Umbilical cord (tissue), 2 donors: ENCODE data around the gene BPIFB2. TPM values are rescaled to one million over a fixed set of nuclear protein-coding genes. Genes with fewer than 3 reads are reported as not detected.
A peak's percentile ranks its signal among the peaks of the same experiment; 100 is the strongest.

Source experiments
- DNase-seq: peaks from one replicate; pipeline ENCODE4 v3.0.0-alpha.2; 2015; ENCODE audit warnings: low spot score
- total RNA-seq: library from RNA; depleted of rRNA; stranded (reverse); fragments of >200 nt; gene quantifications from one replicate; pipeline ENCODE4 v1.2.3, GENCODE V29; 2014; ENCODE audit warnings: low replicate concordance; ENCODE audit not compliant: insufficient read depth

BPIFB2 gene
- total RNA-seq, 1 donor from 2014 or later: not detected

DNA sequence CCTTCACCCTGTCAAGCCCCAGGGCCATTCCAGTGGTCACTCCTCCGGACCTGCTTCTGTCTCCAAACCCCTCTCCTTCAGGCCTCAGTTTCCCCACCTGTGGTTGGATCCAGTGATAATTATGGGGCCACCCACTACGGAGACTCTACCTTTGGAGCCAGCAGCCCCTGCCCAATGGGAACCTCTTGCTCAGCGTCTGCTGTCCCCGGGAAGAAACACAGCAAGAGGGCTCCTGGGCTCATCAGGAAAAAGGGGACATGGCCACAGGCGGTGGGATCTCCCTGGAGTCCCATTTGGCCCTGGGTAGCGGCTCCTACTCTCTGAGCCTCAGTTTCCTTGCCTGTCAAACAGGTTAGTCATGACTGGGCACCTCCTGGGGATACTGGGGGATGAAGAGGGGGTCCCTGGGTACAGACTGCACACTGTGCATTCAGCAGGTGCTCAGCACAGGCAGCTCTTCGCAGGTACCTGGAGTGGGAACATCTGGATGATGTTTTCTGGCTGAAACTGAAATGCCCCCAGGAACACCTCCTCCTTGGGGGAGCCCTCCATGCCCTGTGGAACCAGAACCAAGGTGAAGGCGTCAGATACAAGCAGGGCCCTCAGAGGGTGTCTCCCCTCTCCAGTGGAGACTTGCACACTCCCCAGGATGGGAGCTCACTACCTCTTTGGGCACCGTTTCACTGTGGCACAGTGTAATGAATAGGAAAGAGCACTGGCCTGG, 22.7 kb upstream of the BPIFB2 start:
- no peak for DNase-seq

DNA sequence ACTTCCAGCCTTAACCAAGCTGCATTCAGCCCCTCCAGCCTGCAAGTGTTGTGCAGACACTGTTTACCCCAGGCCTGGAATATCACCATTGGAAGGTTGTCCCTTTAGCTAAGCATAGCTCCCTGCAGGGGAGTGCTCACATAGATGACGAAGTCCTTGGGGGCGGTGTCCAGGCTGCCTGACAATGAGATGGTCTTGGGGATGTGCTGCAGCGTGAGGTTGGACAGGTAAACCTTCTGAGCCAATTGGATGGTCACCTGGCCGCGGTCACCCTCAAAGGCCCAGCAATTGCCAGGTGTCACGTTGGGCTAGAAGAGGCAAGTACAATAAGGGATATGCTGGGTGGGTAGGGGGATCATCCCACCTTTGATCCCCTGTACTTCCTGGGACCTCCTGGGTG, 21.9 kb upstream of the BPIFB2 start:
- no peak for DNase-seq

DNA sequence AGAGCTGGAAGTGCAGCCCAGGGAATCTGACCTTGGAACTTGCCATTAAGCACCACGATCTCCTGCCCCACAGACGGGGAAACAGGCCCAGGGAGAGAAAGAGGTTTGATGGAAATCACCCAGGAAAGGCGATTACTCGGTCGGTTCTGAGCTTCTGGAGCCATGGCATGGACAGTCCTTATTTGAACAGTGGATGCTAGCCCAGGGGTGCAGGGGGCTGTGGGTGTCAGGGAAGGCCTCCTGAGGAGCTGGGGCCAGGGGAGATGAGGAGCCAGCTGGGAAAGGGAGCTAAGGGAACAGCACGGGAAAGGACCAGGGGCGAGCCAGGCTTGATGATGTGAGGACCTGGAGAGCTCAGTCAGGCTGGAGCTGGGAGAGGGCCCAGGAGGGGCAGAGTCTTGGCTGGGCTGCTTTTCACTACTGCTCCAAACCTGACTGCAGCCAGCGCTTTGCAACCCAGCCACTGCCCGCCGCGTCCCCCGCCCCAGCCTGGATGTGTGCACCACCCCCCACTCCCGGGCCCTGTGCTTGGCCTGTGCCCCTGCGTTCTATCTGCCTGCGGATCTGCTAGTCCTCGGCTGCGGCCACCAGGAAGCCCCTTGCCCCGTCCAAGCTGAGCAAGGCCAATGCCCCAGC, 21.1 kb upstream of the BPIFB2 start:
- no peak for DNase-seq

DNA sequence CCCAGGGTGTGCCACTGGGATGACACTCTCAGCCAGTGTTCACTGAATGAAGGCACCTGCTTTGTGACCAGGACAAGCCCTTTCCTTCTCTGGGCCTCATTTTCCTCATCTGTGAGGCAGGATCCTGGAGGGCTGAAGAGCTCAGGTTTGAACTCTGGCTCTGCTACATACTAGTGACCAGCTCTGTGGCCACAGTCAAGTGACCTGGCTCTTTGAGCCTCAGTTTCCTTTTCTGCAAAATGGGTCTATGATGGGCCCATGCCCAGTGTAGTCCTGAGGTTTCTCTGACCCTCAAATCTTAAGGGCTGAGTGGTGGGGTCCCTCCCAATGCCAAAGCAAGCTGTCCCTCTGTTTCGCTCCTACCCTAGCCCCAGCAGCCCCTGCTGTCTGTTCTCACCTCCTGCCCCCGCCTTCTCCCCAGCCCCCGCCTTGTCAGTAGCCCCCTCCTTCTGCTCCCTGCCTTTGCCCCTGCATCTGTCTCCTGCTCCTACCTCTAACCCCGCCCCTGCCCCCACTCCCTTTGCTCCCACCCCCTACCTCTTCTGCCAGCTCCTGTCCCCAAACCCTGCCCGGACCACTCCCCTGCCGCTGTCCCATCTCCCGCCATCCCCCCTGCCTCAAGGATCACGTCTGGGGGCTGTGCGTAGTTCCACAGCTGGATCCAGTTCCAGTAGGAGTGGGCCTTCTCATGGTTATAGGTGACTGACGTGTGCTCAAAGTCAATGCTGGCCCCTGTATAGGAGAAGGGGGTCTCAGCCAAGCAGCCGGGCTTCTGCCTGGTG, 20.3 kb upstream of the BPIFB2 start:
- no peak for DNase-seq

DNA sequence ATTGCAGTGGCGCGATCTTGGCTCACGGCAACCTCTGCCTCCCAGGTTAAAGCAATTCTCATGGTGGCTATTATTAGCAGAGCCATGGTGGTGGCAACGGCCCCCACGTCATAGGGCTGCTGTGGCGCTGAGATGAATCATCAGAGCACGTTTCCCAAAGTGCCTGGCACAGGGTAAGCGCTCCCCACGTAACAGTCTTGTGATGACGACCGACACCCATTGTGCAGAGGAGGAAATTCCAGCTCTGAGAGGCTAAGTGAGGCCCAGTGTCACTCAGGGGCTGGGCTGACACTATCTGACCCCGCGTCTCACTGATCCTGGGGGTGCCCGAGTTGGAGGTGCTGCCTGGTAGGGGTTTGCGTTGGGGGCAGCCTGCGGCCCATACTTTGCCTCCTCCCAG, 19.5 kb upstream of the BPIFB2 start:
- no peak for DNase-seq

DNA sequence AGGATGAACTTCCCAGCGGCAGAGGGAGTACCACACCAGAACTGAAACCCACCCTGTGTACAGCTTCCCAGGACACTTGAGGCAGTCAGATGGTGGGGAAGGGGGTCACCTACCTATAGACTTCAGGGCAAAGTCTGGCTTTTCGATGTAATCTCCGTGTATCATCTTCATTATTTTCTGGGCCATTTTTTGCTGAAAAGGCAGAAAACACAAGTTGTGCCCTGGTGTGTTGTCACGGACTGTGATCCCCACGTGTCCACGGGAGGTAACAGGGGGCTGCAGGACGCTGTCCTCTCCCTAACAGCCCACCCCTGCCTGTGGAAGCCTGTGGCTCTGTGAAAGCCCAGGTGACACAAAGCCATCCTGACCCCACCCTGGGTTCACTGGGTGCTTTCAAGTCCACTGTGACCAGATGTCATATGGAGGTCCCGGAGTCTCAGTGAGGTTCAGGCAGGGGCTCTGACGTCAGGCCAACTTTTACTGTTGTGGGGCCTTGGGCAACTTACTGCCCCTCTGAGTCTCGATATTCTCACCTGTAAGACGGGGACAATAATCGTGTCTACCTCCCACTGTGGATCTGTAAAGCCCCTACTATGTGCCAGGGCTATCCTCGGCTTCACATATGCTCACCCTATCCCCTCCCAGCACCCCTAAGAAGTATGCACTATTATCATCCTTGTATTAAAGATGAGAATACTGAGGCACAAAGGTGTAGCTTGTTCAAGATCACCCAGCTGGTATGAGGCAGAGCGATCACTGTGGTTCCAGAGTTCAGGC, 17.8 kb upstream of the BPIFB2 start:
- DNase-seq: no peak

DNA sequence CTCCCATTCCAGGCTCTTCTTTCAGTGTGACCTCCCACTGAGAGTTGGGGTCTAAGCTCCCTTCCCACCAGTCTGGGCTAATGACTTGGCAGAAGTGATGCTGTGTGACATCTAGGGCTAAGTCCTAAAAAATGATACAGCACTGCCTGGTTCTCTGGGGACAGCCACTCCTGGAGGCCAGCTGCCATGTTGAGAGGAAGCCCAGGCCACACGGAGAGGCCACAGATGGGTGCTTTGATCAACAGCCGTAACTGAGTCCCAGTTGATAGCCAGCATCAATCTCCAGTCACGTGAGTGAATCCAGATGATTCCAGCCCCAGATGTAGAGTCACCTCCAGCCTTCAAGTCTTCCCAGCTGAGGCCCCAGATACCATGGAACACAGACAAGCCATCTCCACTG, 17.1 kb upstream of the BPIFB2 start:
- DNase-seq: no peak

DNA sequence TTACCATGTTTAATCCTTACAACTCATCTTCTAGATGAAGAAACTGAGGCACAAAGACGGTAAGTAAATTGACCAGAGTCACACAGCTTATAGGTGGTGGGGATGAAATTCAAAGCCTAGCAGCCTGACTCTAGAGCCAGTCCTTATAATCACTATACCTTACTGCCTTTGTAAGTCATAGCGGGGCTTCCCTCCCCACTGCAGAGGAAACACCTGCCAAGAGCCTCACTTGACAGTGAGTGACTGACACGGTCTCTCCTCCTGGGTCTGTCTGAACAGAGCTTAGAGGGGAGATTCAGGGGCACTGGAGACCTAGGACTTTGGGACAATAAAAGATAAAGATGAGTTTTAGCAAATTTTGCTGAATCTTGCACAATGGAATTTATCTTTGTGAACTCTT, 16.1 kb upstream of the BPIFB2 start:
- no peak for DNase-seq

DNA sequence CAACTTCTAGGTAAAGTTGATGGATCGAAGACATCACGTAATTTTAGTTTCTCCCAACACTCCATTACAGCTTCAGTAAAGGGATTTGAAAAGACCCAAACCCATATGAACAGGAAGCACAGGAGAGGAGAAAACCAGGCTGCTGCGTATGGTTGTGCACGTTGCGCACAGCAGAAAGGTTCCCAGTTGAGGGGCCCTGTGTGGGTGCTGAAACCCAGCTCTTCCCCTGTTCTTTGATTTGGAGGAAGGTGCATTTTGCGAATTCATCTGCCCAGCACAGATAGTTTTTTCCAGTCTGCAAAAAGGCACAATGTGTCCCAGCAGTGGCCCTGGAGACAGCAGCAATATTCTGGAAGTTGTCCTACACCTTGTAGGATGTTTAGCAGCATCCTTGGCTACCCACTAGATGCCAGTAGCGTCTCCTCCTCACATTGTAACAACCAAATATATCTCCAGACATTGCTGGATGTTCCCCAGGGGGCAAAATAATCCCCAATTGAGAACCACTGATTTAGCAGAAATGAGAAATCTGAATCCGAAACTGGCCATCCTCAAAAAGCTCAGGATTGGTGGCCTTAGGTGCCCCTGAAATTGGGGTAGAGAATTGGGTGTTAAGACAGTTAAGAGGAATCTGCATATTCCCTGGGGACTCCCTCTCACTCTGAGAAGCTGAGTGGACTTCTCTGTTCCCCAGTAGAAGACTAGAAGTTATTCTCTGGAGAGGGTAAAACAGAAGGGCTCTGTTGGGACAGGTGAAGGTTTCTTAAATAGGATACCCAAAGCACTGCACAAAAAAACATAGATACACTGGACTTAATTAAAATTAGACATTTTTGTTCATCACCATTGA, 15.5 kb upstream of the BPIFB2 start:
- no peak for DNase-seq

DNA sequence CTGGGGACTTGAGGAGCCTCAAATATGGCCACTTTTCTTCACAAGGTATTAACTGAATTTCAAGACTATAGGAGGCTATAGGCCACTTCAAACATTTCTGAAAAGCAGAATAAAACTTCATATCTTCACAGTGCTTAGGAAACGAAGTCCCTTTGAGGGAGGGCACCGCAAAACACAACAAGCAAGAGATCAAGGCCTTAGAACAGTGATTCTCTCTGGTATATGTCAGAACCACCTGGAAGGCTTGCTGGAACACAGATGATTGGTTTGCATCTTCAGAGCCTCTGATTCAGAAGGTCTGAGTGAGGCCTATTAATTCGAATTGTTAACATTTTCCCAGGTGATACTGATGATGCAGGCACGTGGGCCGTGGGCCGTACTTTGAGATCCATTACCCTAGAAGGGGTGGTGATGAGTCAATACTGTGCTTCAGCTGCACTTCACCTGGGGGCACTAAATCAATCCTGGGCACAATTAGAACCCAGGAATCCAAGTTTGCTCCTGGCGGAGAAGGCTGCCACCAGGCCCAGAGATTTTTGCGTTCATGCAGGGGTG, 13.9 kb upstream of the BPIFB2 start:
- DNase-seq: no peak

DNA sequence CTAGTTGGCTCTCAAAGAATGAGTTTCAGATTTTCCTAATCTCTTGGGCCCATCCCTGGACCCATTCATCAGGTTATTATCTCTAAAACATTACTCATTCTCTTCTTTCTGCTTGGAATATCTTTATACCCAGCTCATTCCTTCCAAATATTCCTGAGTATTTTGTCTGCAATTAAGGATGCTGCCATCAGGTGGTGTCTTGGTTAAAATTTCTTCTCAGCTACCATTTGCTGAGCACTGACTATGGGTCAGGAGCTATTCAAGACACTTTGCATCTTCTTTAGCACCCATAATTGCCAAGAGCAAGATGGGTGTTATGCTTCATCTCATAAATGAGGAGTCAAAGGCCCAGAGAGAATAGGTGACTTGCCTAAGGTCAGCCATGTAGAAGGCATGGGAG, 11.7 kb upstream of the BPIFB2 start:
- no peak for DNase-seq

DNA sequence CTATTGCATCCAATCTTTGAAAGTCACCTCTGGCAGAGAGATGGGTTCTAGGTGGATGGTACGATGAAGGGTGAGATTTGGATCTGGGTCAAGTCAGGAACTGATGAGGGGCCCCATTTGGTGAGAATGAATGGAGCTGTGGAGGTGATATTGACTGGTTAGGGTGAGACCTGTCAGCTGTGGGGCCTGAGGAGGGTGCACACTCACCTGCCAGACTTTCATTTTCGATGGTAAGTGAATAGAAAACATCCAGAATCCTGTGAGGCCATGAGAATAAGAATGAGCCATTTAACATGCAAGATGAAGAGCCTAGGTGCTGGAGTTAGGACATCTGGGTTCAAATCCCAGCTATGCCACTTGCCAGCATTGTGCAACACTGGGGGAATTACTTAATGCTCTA, 10.1 kb upstream of the BPIFB2 start:
- no peak for DNase-seq

DNA sequence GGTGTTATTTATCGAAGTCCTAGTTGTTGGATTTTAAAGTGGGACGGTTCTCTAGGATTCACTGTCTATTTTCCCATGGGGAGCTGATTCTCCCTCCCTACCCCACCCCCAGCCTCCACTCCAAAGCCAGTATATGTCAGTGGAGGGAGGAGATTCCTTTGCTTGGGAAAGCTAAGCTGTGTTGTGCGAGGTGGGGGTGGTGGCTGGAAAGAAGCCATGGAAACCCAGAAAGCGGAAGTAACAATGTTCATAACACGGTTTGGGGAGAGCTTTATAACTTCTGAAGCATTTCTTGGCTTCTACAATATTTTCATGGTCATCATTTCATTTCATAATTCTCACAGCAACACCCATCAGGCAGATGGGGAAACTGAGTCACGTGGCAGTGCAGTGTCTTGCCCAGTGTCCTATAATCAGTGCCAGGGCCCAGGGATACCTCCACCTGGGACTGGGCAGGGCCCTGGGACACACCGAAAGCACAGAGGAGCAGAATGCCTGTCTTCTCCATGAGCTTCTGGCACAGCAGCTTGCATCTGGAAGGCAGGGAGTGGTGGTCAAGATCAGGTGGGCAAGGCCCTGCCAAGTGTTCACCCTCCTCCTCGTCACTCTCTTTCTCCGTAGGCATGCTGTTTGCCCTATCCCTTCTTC, 7.8 kb upstream of the BPIFB2 start:
- peak; percentile 52 for DNase-seq

DNA sequence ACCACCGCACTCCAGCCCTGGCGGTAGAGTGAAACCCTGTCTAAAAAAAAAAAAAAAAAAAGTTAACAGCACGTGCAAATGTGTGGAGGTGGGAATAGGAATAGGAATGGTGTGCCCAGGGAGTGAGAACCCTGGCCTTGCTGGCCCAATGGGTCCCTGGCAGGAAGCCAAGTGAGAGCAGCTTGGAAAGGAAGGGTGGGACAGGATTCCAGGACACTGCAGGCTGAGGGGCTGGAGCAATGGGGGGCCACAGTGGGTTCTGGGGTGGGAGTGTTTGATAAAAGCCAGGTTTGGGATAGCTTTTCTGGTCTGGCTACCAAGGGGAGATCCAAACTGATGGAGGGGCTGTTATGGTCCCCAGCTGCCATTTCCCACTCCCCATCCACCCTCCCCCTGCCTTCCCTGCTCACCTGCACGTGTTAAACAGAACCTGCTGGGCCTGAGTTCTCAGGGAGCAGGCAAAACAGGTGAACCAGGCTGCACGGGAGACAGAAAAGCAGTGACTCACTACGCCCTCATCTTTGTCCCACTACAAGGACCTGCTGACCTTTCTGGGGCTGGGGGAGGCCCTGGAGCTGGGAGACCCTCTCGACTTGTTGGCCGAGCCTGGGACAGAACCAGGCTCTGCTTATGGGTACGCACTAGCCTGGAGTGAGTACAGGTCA, 6.6 kb upstream of the BPIFB2 start:
- no peak for DNase-seq

DNA sequence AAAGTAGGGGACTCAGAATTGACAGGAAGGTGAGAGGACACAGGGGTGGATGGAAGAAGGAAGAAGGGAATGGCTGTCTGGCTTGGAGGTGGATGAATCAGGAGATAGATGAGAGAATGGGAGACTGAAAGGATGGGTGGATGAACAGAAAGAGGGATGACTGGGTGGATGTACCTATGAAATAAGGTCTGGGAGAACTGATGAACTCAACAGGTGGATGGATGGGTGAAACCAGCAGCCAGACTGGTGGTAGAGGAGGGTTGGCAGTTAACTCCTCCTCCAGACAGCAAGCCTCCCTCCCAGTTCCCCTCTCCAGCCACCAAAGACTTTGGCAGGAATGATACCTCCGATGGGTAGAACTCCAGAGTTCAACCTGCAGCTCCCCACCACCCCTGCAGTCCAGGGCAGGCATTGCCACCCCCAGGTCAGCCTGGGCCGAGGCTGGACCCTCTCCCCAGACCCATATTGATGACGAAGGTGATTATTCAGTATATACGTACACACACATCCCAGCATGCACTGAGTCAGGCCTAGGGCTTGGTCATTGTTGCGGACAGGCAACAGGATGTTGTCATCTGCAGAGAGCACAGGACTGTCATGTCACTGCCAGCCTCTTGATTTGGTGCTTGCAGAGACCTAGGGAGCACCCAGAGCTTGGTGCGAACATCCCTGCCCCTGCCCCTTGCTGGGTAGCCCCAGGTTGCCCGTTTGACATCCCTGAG, 5.3 kb upstream of the BPIFB2 start:
- DNase-seq: no peak

DNA sequence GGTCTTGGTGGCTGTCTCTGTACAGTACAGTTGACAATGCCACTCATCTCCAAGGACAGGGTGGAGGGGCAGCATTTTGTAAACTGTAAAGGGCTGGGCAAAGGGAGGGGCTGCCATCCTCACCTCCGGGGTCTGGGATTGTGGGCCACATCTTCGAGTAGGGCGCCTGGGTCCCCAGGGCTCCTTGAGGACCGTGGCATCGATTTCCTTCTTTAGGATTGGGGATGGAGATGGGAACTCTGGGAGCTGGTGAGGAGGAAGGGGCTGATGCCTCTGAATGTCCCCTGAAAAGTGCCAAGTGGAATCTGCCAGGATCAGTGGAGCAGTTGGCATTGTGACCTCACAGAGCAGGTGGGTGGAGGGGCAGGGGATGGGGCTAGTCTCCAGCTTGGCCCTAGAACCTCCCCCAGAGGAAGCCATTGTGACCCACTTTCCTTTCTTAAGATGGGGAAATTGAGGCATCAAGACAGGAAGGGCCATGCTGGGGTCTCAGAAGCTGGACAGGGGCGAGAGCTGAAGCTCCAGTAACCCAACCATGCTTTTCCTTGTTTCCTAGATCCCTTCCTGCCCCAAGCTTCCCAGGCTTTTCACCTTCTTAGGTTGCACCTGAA, 3.3 kb upstream of the BPIFB2 start, which contains the start of gene SUN5:
Gene SUN5, minus strand, starts transcription at position 293 of the 611 bp plus-strand sequence. Its CDS starts 93 bp downstream, at position 200.
- DNase-seq: no peak

DNA sequence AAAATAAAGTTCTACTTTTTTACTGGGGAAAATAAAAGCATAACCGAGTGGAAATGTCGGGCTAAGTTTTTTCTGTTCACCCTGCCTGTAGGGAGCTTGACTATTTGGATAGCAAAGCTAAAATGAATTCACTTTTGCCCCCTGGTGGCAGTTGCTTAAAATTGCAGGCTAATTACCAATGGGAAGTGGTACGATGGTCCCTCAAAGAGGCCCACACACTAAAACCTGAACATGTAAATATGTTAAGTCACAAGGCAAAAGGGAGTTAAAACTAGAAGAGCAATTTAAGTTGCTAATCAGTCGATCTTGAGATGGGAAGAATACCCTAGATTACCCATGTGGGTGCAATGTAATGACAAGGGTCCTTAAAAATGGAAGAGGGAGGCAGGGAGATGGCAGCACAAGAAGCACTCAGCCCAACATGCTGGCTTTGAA, 2.4 kb upstream of the BPIFB2 start:
- no peak for DNase-seq
